Ascending aorta (tissue), 2 donors: ENCODE measurements around the gene INSC. TPM values are rescaled to one million over a fixed set of nuclear protein-coding genes. Genes with fewer than 3 reads are reported as not detected.

Experiments
- DNase-seq, 2 donors: peaks; one replicate each; pipeline ENCODE4 v3.0.0-alpha.2; 2019; ENCODE audit warnings: low spot score in 2 of 2
- H3K27ac ChIP-seq, 2 donors: fragments of 200-600 bp; sonication (generic); one replicate each; pipeline ENCODE4 v1.5.1; 2016 to 2017; ENCODE audit warnings: mild to moderate bottlenecking in 1 of 2
- H3K27me3 ChIP-seq: fragments of 200-600 bp; sonication (generic); one replicate; pipeline ENCODE4 v1.5.1; 2017
- H3K36me3 ChIP-seq, 2 donors: fragments of 200-600 bp; sonication (generic); one replicate each; pipeline ENCODE4 v1.5.1; 2016
- H3K4me1 ChIP-seq, 2 donors: fragments of 200-600 bp; sonication (generic); one replicate each; pipeline ENCODE4 v1.5.1; 2016 to 2017; ENCODE audit warnings: mild to moderate bottlenecking in 1 of 2
- H3K4me3 ChIP-seq, 2 donors: fragments of 200-600 bp; sonication (generic); one replicate each; pipeline ENCODE4 v1.5.1; 2016 to 2017; ENCODE audit warnings: mild to moderate bottlenecking in 1 of 2
- H3K9me3 ChIP-seq, 2 donors: fragments of 200-600 bp; sonication (generic); one replicate each; pipeline ENCODE4 v1.5.1; 2016
- intact Hi-C: fragments of 100-400 bp; cut with DNase I; formaldehyde crosslinking; loops from one replicate; pipeline ENCODE4 v1.15.1; 2023
- total RNA-seq: library from RNA; depleted of rRNA; stranded (reverse); fragments of >200 nt; gene quantifications from one replicate; pipeline ENCODE4 v1.1.0, GENCODE V29; 2016
- TF ChIP-seq, protein P1 (sequence below), 3 experiments: fragments of 200-600 bp in 2 of 3; fragments of 450-650 bp in 1 of 3; sonication (generic) in 2 of 3; IDR thresholded peaks; one replicate each; pipeline ENCODE4 v1.5.1; 2016 to 2019; ENCODE audit warnings: antibody characterized with exemption in 3 of 3, mild to moderate bottlenecking in 1 of 3, moderate library complexity in 1 of 3

The INSC gene
- total RNA-seq, 1 donor from 2014 or later, result not detected

- Histone ChIP-seq H3K9me3 (no peaks in the 10 kb centered on the region), H3K27ac (no peak overlapping the region), H3K4me1 (no peaks in the 10 kb centered on the region), H3K4me3 (no peak overlapping the region), H3K27me3 (no peaks in the 10 kb centered on the region), H3K36me3 (no peaks in the 10 kb centered on the region)
- intact Hi-C loops, result no loop called here
- DNase-seq, result no peak
- TF ChIP-seq, protein P1, sequence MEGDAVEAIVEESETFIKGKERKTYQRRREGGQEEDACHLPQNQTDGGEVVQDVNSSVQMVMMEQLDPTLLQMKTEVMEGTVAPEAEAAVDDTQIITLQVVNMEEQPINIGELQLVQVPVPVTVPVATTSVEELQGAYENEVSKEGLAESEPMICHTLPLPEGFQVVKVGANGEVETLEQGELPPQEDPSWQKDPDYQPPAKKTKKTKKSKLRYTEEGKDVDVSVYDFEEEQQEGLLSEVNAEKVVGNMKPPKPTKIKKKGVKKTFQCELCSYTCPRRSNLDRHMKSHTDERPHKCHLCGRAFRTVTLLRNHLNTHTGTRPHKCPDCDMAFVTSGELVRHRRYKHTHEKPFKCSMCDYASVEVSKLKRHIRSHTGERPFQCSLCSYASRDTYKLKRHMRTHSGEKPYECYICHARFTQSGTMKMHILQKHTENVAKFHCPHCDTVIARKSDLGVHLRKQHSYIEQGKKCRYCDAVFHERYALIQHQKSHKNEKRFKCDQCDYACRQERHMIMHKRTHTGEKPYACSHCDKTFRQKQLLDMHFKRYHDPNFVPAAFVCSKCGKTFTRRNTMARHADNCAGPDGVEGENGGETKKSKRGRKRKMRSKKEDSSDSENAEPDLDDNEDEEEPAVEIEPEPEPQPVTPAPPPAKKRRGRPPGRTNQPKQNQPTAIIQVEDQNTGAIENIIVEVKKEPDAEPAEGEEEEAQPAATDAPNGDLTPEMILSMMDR (IDR thresholded peaks at IDR 0.05), result no peak
Measured at GRCh38 chr11:15223318-15223717, 108.6 kb downstream of the INSC start.

GRCh38 chr11:15224466-15224865, 109.7 kb downstream of the INSC start:
- no peaks in the 10 kb centered on the region for H3K9me3 ChIP-seq
- H3K27ac ChIP-seq, result no peak overlapping the region
- no peak overlapping the region for H3K4me3 ChIP-seq
- no peaks in the 10 kb centered on the region for H3K36me3 ChIP-seq
- DNase-seq, result no peak
- TF ChIP-seq, protein P1 (IDR thresholded peaks at IDR 0.05), result no peak
- no peaks in the 10 kb centered on the region for H3K27me3 ChIP-seq
- H3K4me1 ChIP-seq, result no peaks in the 10 kb centered on the region
- intact Hi-C loops, result no loop called here

DNA sequence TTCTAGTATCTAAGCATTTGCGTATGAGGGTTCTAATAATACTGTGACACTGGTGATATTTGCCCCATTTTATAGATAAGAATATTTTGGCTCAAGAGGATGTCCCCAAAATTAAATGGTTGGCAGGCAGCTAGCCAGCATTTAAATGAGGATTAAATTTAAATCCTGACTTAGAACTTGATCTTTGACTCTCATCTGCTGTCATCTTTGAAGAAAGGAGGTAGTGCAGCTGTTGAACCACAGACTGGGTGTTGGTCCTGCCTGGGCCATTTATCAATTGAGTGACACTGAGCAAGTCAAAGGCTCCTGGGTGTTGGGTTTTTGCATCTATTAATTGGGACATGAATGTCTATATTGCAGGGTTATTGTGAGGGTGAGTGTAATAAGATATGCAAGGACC, 112.3 kb downstream of the INSC start:
- H3K27me3 ChIP-seq, result no peaks in the 10 kb centered on the region
- no peaks in the 10 kb centered on the region for H3K9me3 ChIP-seq
- DNase-seq, result no peak
- no peaks in the 10 kb centered on the region for H3K36me3 ChIP-seq
- no peak overlapping the region for H3K27ac ChIP-seq
- TF ChIP-seq, protein P1 (IDR thresholded peaks at IDR 0.05), result no peak
- H3K4me1 ChIP-seq, result no peaks in the 10 kb centered on the region
- H3K4me3 ChIP-seq, result no peak overlapping the region
- intact Hi-C loops, result no loop called here

GRCh38 chr11:15228331-15228849, 113.7 kb downstream of the INSC start:
- intact Hi-C loops, result no loop called here
- Histone ChIP-seq H3K27ac (no peak overlapping the region), H3K4me3 (no peak overlapping the region), H3K27me3 (no peaks in the 10 kb centered on the region), H3K36me3 (no peaks in the 10 kb centered on the region), H3K9me3 (no peaks in the 10 kb centered on the region), H3K4me1 (no peaks in the 10 kb centered on the region)
- TF ChIP-seq, protein P1 (IDR thresholded peaks at IDR 0.05), result no peak
- no peak for DNase-seq

DNA sequence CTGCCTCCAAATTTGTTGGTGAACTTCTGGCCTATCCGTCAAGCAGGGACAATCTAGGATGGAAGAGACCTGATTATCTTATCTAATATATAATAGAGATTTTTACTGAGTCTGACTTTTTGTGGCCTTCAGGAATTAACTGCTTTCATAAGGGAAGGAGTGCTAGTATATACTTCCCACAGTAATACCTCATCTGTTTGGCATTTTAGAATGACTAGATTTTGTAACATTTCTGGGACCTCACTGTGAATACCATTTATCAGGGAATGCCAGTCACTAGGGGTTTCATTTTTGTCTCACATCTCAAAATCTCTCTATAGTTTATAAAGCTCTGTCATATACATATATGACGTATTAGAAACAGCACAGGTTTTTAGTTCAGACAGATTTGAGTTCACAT, 114.3 kb downstream of the INSC start:
- no peak for DNase-seq
- no peaks in the 10 kb centered on the region for H3K4me1 ChIP-seq
- H3K9me3 ChIP-seq, result no peaks in the 10 kb centered on the region
- H3K4me3 ChIP-seq, result no peak overlapping the region
- TF ChIP-seq, protein P1 (IDR thresholded peaks at IDR 0.05), result no peak
- intact Hi-C loops, result no loop called here
- H3K27me3 ChIP-seq, result no peaks in the 10 kb centered on the region
- no peaks in the 10 kb centered on the region for H3K36me3 ChIP-seq
- H3K27ac ChIP-seq, result no peak overlapping the region

DNA sequence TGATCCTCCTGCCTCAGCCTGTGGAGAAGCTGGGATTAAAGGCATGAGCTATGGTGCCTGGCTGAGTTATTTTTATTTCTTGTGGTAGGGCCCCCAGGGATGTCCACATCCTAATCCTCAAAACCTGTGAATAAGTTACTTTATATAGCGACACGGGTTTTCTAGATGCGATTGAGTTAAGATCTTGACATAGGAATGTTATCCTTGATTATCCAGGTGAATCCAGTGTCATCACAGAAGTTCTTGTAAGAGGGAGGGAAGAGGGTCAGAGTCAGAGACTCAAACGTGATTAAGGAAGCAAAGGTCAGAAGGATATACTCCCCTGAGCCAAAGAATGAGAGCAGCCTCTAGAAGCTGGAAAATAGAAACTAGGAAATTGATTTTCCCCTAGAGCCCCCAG, 117.8 kb downstream of the INSC start:
- TF ChIP-seq, protein P1 (IDR thresholded peaks at IDR 0.05), result no peak
- H3K27me3 ChIP-seq, result no peaks in the 10 kb centered on the region
- DNase-seq, result no peak
- H3K4me1 ChIP-seq, result no peaks in the 10 kb centered on the region
- H3K27ac ChIP-seq, result no peak overlapping the region
- H3K36me3 ChIP-seq, result no peaks in the 10 kb centered on the region
- H3K4me3 ChIP-seq, result no peak overlapping the region
- H3K9me3 ChIP-seq, result no peaks in the 10 kb centered on the region
- intact Hi-C loops, result no loop called here
